ENCODE measurements around the gene CDHR2.

The CDHR2 gene

GRCh38 chr5:176529116-176529740 is 19.9 kb upstream of the CDHR2 start:
- DNase-seq (ENCODE audit: low read depth in 2 of 2) = no peak

GRCh38 chr5:176529741-176530141 is 19.4 kb upstream of the CDHR2 start:
- DNase-seq (ENCODE audit: low read depth in 2 of 2) = no peak

- DNase-seq (ENCODE audit: low read depth in 2 of 2) = no peak
Observed at GRCh38 chr5:176530393-176530982, 18.7 kb upstream of the CDHR2 start.

GRCh38 chr5:176530983-176531901 is 17.9 kb upstream of the CDHR2 start:
- DNase-seq (ENCODE audit: low read depth in 2 of 2) = no peak

GRCh38 chr5:176531902-176532493 is 17.1 kb upstream of the CDHR2 start:
- no peak for DNase-seq (ENCODE audit: low read depth in 2 of 2)

- DNase-seq (ENCODE audit: low read depth in 2 of 2) = no peak
Observed at GRCh38 chr5:176532795-176533194, 16.3 kb upstream of the CDHR2 start.

GRCh38 chr5:176533390-176533789 is 15.8 kb upstream of the CDHR2 start:
- DNase-seq (ENCODE audit: low read depth in 2 of 2) = no peak

- DNase-seq (ENCODE audit: low read depth in 2 of 2) = no peak
Observed at GRCh38 chr5:176533894-176534611, 15.1 kb upstream of the CDHR2 start.

GRCh38 chr5:176534640-176535039 is 14.5 kb upstream of the CDHR2 start:
- no peak for DNase-seq (ENCODE audit: low read depth in 2 of 2)

GRCh38 chr5:176535101-176535663 is 14.0 kb upstream of the CDHR2 start:
- DNase-seq (ENCODE audit: low read depth in 2 of 2) = no peak

- DNase-seq (ENCODE audit: low read depth in 2 of 2) = no peak
Observed at GRCh38 chr5:176535664-176536131, 13.4 kb upstream of the CDHR2 start.

GRCh38 chr5:176536132-176536901 is 12.8 kb upstream of the CDHR2 start:
- DNase-seq (ENCODE audit: low read depth in 2 of 2) = peak; percentile 41 to 46

GRCh38 chr5:176536902-176537553 is 12.1 kb upstream of the CDHR2 start, which contains the start of gene RNF44:
Gene RNF44, minus strand, starts transcription at chr5:176537402. Its CDS starts 4,930 bp downstream, at chr5:176532472.
- peak; percentile 94 for DNase-seq (ENCODE audit: low read depth in 2 of 2)

- DNase-seq (ENCODE audit: low read depth in 2 of 2) = peak; percentile 98 to 99
Observed at GRCh38 chr5:176537554-176538229, 11.4 kb upstream of the CDHR2 start.

- no peak for DNase-seq (ENCODE audit: low read depth in 2 of 2)
Observed at GRCh38 chr5:176538230-176538988, 10.7 kb upstream of the CDHR2 start.

GRCh38 chr5:176538989-176539384 is 10.2 kb upstream of the CDHR2 start:
- DNase-seq (ENCODE audit: low read depth in 2 of 2) = no peak

- no peak for DNase-seq (ENCODE audit: low read depth in 2 of 2)
Observed at GRCh38 chr5:176540476-176540899, 8.7 kb upstream of the CDHR2 start.

GRCh38 chr5:176540956-176541337 is 8.2 kb upstream of the CDHR2 start:
- no peak for DNase-seq (ENCODE audit: low read depth in 2 of 2)

Measured in fibroblast of skin of left biceps (primary cell).